Right atrium auricular region (tissue), 2 donors: ENCODE data around the gene DNAJC17. TPM values are rescaled to one million over a fixed set of nuclear protein-coding genes. Genes with fewer than 3 reads are reported as not detected.
A peak's percentile ranks its signal among the peaks of the same experiment; 100 is the strongest.

Experiments used
- DNase-seq: peaks from one replicate; pipeline ENCODE4 v3.0.0-alpha.2; 2019; ENCODE audit warnings: low spot score
- H3K27ac ChIP-seq, 2 donors: fragments of 200-600 bp; sonication (generic); 1 replicate in 1 of 2; 2 replicates in 1 of 2; pipeline ENCODE4 v1.5.1; 2016 to 2019
- H3K27me3 ChIP-seq, 2 donors: fragments of 200-600 bp; sonication (generic); one replicate each; pipeline versions ENCODE4 v1.5.1 to v1.6.0; 2017 to 2019
- H3K36me3 ChIP-seq: fragments of 200-600 bp; sonication (generic); one replicate; pipeline ENCODE4 v1.5.1; 2016
- H3K4me1 ChIP-seq, 2 donors: fragments of 200-600 bp; sonication (generic); one replicate each; pipeline versions ENCODE4 v1.5.1 to v1.6.0; 2017 to 2019
- H3K4me3 ChIP-seq, 2 donors: fragments of 200-600 bp; sonication (generic); 1 replicate in 1 of 2; 2 replicates in 1 of 2; pipeline ENCODE4 v1.5.1; 2017 to 2019; ENCODE audit warnings: mild to moderate bottlenecking in 1 of 2, moderate library complexity in 1 of 2
- H3K9me3 ChIP-seq, 2 donors: fragments of 200-600 bp; sonication (generic); one replicate each; pipeline ENCODE4 v1.5.1; 2019
- CTCF ChIP-seq, 2 donors: fragments of 200-600 bp; sonication (generic); IDR thresholded peaks; one replicate each; pipeline ENCODE4 v1.5.1; 2019; ENCODE audit warnings: antibody characterized with exemption in 2 of 2
- total RNA-seq, 2 donors: library from RNA; depleted of rRNA; stranded (reverse); fragments of >200 nt; gene quantifications; one replicate each; pipeline ENCODE4 v1.1.0, GENCODE V29; 2016

The DNAJC17 gene
- total RNA-seq, 2 donors from 2014 or later = 11.6 to 15.7 TPM

DNA sequence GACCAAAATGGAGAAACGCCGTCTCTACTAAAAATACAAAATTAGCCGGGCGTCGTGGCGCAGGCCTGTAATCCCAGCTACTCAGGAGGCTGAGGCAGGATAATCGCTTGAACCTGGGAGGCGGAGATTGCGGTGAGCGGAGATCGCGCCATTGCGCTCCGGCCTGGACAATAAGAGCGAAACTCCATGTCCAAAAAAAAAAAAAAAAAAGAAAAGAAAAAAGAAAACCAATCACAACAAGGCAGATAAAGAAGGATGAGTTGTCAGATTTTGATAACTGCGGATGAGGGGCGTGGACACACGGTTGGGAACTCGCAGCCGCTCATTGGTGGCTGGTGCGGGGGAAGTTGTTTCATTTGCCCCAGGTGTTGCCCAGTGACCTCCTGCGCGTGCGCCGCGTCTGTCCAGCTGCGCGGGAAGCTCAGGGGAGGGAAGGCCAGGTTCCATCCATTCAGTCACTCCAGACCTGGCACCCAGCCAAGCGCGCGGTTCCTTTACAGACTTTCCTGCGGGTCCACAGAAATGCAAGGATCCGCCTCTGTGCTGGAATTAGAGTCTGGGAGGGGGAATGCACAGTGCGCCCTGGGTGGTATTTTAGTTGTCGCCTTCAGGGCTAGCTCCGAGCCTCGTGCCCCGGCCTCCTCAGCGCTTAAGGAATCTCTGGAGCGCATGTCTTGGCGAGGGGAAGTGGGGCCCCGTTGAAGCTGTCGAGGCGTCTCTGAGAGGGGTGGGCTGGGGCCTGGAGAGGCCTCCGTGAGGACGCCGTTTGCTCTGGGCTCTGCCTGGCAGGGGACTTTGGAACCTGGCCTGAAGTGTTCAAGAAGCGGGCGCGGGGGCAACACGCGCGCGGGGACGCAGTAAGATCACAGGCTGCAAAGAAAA lies 44.1 kb downstream of the DNAJC17 start:
- DNase-seq = peak; percentile 74
- no peaks in the 10 kb centered on the region for H3K9me3 ChIP-seq
- H3K27ac ChIP-seq = peak overlapping the region; percentile 71 to 74
- H3K4me1 ChIP-seq = peaks cover 0 to 25% of the 10 kb centered on the region in 2 donors
- no peaks in the 10 kb centered on the region for H3K27me3 ChIP-seq
- TF ChIP-seq CTCF (IDR thresholded peaks at IDR 0.05) = no peak
- H3K36me3 ChIP-seq = no peaks in the 10 kb centered on the region
- H3K4me3 ChIP-seq = peak overlapping the region; percentile 43 to 58

DNA sequence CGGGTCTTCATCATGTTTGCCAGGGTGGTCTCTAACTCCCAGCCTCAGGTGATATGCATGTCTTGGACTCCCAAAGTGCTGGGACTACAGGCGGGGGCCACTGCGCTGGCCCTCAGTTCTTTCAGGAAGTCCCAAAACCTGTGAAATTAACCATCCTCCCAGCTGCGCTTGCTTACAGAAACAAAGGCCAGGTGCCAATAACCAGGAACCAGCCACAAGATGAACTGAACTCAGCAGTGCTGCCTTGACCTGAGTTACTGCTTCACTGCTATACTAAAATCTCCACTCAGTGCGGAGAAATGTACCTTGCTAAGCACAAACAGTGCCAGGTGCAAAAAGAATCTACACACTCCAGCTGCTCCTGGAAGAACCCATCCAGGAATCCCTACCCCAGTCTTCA lies 47.3 kb downstream of the DNAJC17 start:
- H3K27ac ChIP-seq = no peak overlapping the region
- no peaks in the 10 kb centered on the region for H3K36me3 ChIP-seq
- no peak for TF ChIP-seq CTCF (IDR thresholded peaks at IDR 0.05)

GRCh38 chr15:40756938-40757337 lies 50.3 kb downstream of the DNAJC17 start:
- Histone ChIP-seq H3K36me3 (peaks cover 7% of the 10 kb centered on the region), H3K27me3 (no peaks in the 10 kb centered on the region), H3K4me1 (peaks cover 0 to 14% of the 10 kb centered on the region in 2 donors), H3K4me3 (no peak overlapping the region), H3K27ac (no peak overlapping the region), H3K9me3 (no peaks in the 10 kb centered on the region)
- TF ChIP-seq CTCF (IDR thresholded peaks at IDR 0.05) = no peak
- DNase-seq = no peak

More for the DNA sequence above, 47.3 kb downstream of the DNAJC17 start:
- Histone ChIP-seq H3K4me1 (peaks cover 0 to 25% of the 10 kb centered on the region in 2 donors), H3K4me3 (no peak overlapping the region), H3K9me3 (no peaks in the 10 kb centered on the region), H3K27me3 (no peaks in the 10 kb centered on the region)
- no peak for DNase-seq

DNA sequence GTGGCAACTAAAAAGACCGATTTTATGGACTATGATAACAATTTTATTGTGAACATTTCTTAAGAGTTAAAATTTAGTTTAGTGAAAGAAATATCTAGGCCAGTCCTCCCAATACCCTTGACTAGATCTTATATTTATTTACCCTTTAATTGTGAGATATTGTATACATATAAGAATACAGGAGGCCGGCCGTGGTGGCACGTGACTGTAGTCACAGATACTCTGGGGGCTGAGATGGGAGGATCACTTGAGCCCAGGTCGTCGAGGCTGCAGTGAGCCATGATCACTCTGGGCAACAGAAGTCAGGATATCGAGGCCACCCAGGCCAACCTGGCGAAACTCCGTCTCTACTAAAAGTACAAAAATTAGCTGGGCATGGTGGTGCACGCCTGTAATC lies 51.5 kb downstream of the DNAJC17 start:
- peaks cover 19% of the 10 kb centered on the region for H3K36me3 ChIP-seq
- DNase-seq = no peak
- peak overlapping the region in 1 of 2 donors; percentile 67 for H3K27ac ChIP-seq
- TF ChIP-seq CTCF (IDR thresholded peaks at IDR 0.05) = no peak
- H3K9me3 ChIP-seq = no peaks in the 10 kb centered on the region
- peaks cover 0 to 14% of the 10 kb centered on the region in 2 donors for H3K4me1 ChIP-seq
- H3K27me3 ChIP-seq = no peaks in the 10 kb centered on the region
- peak overlapping the region; percentile 64 to 92 for H3K4me3 ChIP-seq

GRCh38 chr15:40754883-40755811 lies 52.1 kb downstream of the DNAJC17 start, which contains the start of gene RMDN3:
RMDN3 (minus strand) TSS chr15:40755254; CDS start chr15:40754783, 471 bp downstream.
- H3K27me3 ChIP-seq = no peaks in the 10 kb centered on the region
- H3K9me3 ChIP-seq = no peaks in the 10 kb centered on the region
- peak in 1 of 2 donors; percentile 38 for TF ChIP-seq CTCF (IDR thresholded peaks at IDR 0.05)
- H3K36me3 ChIP-seq = peaks cover 23% of the 10 kb centered on the region
- DNase-seq = peak; percentile 91
- H3K4me3 ChIP-seq = peak within 1 kb of the TSS; percentile 64 to 92
- peak within 1 kb of the TSS; percentile 67 to 80 for H3K27ac ChIP-seq
- peaks cover 0 to 14% of the 10 kb centered on the region in 2 donors for H3K4me1 ChIP-seq
